NK-92 (cell line): ENCODE results near the gene STAC3.

Experiments
- DNase-seq: peaks from one replicate; lab custom pipeline; 2025; ENCODE audit not compliant: unreplicated experiment; lab: John Stamatoyannopoulos, UW

STAC3 gene

DNA sequence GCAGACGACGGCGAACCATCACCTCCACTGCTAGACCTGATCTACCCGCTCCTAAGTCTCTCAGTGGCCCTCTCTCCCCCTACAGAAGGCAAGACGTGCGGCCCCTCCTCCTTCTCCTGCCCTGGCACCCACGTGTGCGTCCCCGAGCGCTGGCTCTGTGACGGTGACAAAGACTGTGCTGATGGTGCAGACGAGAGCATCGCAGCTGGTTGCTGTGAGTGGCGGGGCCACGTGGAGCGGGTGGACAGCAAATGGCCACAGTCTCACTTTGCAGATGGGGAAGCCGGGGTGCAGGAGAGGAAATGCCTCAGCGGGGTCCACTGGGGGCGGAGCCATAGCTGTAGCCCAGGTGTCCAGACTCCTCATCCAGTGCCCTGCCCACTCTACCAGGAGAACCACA, 55.8 kb downstream of the STAC3 start:
- DNase-seq, result no peak

DNA sequence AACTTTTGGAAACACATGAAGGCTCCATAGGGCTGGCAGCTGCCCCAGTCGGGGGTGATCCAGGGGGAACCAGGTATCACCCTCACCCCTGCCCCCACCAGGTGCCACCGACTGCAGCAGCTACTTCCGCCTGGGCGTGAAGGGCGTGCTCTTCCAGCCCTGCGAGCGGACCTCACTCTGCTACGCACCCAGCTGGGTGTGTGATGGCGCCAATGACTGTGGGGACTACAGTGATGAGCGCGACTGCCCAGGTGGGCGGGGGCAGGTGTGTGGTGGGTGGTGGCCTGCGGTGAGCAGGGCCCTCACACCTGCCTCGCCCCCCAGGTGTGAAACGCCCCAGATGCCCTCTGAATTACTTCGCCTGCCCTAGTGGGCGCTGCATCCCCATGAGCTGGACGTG, 56.7 kb downstream of the STAC3 start:
- no peak for DNase-seq

DNA sequence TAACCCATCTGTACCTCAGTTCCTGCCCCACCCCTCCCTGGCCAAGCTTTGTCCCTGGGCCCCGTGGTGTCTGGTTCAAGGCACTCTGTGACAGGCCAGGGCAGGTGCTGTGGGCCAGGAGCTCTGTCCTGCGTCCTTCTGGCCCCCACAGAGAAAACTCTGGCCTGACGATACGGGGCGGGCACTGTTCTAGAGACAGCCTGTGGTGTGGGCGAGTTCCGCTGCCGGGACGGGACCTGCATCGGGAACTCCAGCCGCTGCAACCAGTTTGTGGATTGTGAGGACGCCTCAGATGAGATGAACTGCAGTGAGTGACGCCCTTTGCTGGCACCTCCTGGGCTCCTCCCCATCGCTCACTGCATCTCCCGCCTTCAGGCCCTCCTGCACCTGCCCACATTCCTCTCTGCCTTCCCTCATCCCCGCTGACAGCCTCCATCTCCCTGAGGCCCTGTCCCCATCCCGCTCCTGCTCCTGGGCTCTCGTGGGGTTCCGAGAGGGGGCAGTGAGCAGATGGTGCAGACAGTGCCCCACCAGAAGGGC, 57.2 kb downstream of the STAC3 start:
- DNase-seq, result no peak
